Smooth muscle cell (in vitro differentiated cells): Measurements from ENCODE around the gene MEIS1. TPM values are rescaled to one million over a fixed set of nuclear protein-coding genes. Genes with fewer than 3 reads are reported as not detected.
"Not testable (repeated sequence)": the region's sequence is repeated elsewhere in the genome, so short reads cannot be mapped to it uniquely, and the experiment has no call there.

ENCODE experiments used
- DNase-seq: peaks from one replicate; lab custom pipeline; 2025; ENCODE audit not compliant: unreplicated experiment; lab: John Stamatoyannopoulos, UW
- H2AFZ ChIP-seq: fragments of 200-600 bp; sonication (generic); 2 replicates; pipeline ENCODE4 v1.6.0; 2016; ENCODE audit warnings: antibody characterized with exemption, low read depth, mild to moderate bottlenecking
- H3F3A ChIP-seq: fragments of 200-600 bp; sonication (generic); 2 replicates; pipeline ENCODE4 v1.6.0; 2017; ENCODE audit warnings: antibody characterized with exemption, low read depth
- H3K27ac ChIP-seq: fragments of 200-600 bp; sonication (generic); 2 replicates; pipeline ENCODE4 v1.5.1; 2016; ENCODE audit warnings: low read depth, mild to moderate bottlenecking
- H3K27me3 ChIP-seq: fragments of 200-600 bp; sonication (generic); 2 replicates; pipeline ENCODE4 v1.6.1; 2016; ENCODE audit warnings: low read depth, mild to moderate bottlenecking
- H3K36me3 ChIP-seq: fragments of 200-600 bp; sonication (generic); 2 replicates; pipeline ENCODE4 v1.5.1; 2016; ENCODE audit warnings: low read depth
- H3K4me1 ChIP-seq: fragments of 200-600 bp; sonication (generic); 2 replicates; pipeline ENCODE4 v1.5.1; 2016; ENCODE audit warnings: low read depth
- H3K4me2 ChIP-seq: fragments of 200-600 bp; sonication (generic); 2 replicates; pipeline ENCODE4 v1.6.0; 2016; ENCODE audit warnings: mild to moderate bottlenecking
- H3K4me3 ChIP-seq: fragments of 200-600 bp; sonication (generic); 2 replicates; pipeline ENCODE4 v1.5.1; 2016; ENCODE audit warnings: mild to moderate bottlenecking
- H3K79me2 ChIP-seq: fragments of 200-600 bp; sonication (generic); 2 replicates; pipeline ENCODE4 v1.6.0; 2016; ENCODE audit warnings: low read depth, mild to moderate bottlenecking
- H3K9ac ChIP-seq: fragments of 200-600 bp; sonication (generic); 2 replicates; pipeline ENCODE4 v1.6.0; 2016; ENCODE audit warnings: low read depth
- H3K9me3 ChIP-seq: fragments of 200-600 bp; sonication (generic); replicated peaks from 2 replicates; pipeline ENCODE4 v1.5.1; 2016; ENCODE audit warnings: low read depth
- H4K20me1 ChIP-seq: fragments of 200-600 bp; sonication (generic); 2 replicates; pipeline ENCODE4 v1.6.0; 2016; ENCODE audit warnings: low read depth
- CTCF ChIP-seq: fragments of 200-600 bp; sonication (generic); IDR thresholded peaks from 2 replicates; pipeline ENCODE4 v1.5.1; 2017; ENCODE audit warnings: borderline replicate concordance, mild to moderate bottlenecking, antibody characterized with exemption; ENCODE audit not compliant: insufficient read depth, poor library complexity, severe bottlenecking
- WGBS: methylation state at CpG from one replicate; pipeline ENCODE4 v1.1.7; 2016; ENCODE audit warnings: low lambda C conversion rate; 5-methylcytosine and 5-hydroxymethylcytosine counted together
- polyA plus RNA-seq: library from polyadenylated mRNA; unstranded; fragments of >200 nt; fragmentation: Nextera tagmentation; extraction: Ambion mirVana; gene quantifications from 2 replicates; pipeline ENCODE4 v1.2.1, GENCODE V29; 2016
- total RNA-seq: library from RNA; depleted of rRNA; stranded (reverse); fragments of >200 nt; gene quantifications from 2 replicates; pipeline ENCODE4 v1.2.3, GENCODE V29; 2014

Gene MEIS1
- total and polyA plus RNA-seq, 2 experiments from 2014 or later, result 15.6 to 15.8 TPM

- no peak for TF ChIP-seq CTCF
- Histone ChIP-seq H3K4me2 (peak overlapping the region; percentile 55), H3K4me3 (no peak overlapping the region), H3K27me3 (no peaks in the 10 kb centered on the region), H3K9ac (no peak overlapping the region), H3F3A (peaks cover 11% of the 10 kb centered on the region), H3K4me1 (peaks cover 10% of the 10 kb centered on the region), H3K27ac (peak overlapping the region; percentile 54), H3K36me3 (no peaks in the 10 kb centered on the region), H4K20me1 (peaks cover 5% of the 10 kb centered on the region), H3K9me3 (no peaks in the 10 kb centered on the region), H3K79me2 (peaks cover 30% of the 10 kb centered on the region), H2AFZ (no peak overlapping the region)
- 6% methylated on average over 2 of the region's 2 CpGs for WGBS
- DNase-seq, result no peak
These were observed 46.2 kb downstream of the MEIS1 start for GRCh38 chr2:66481100-66481549.

- Histone ChIP-seq H3K4me1 (peaks cover 25% of the 10 kb centered on the region), H3K79me2 (peaks cover 39% of the 10 kb centered on the region)
- H3K36me3 ChIP-seq, H3K4me3 ChIP-seq, H2AFZ ChIP-seq, H3K4me2 ChIP-seq, H3K27me3 ChIP-seq, H3K9me3 ChIP-seq, H3F3A ChIP-seq, H4K20me1 ChIP-seq, DNase-seq, H3K9ac ChIP-seq, H3K27ac ChIP-seq: not testable (repeated sequence)
- WGBS, result 93% methylated on average over 2 of the region's 2 CpGs
These were observed 50.3 kb downstream of the MEIS1 start for GRCh38 chr2:66485252-66485651.

GRCh38 chr2:66488946-66489345, 54.0 kb downstream of the MEIS1 start:
- Histone ChIP-seq H3K4me1 (peaks cover 27% of the 10 kb centered on the region), H3K9ac (no peak overlapping the region), H3K4me2 (no peak overlapping the region), H3K79me2 (peaks cover 30% of the 10 kb centered on the region), H3F3A (peaks cover 4% of the 10 kb centered on the region), H3K27ac (no peak overlapping the region), H3K27me3 (no peaks in the 10 kb centered on the region), H3K4me3 (no peak overlapping the region), H2AFZ (no peak overlapping the region), H4K20me1 (peaks cover 5% of the 10 kb centered on the region), H3K36me3 (no peaks in the 10 kb centered on the region), H3K9me3 (no peaks in the 10 kb centered on the region)
- WGBS, result 97% methylated on average over 1 of the region's 1 CpG
- no peak for TF ChIP-seq CTCF
- no peak for DNase-seq

- Histone ChIP-seq H3K4me2 (no peak overlapping the region), H4K20me1 (peaks cover 5% of the 10 kb centered on the region), H3K9ac (no peak overlapping the region), H3K4me1 (peaks cover 27% of the 10 kb centered on the region), H3F3A (peaks cover 4% of the 10 kb centered on the region), H3K79me2 (peaks cover 26% of the 10 kb centered on the region), H3K4me3 (no peak overlapping the region), H2AFZ (no peak overlapping the region), H3K36me3 (no peaks in the 10 kb centered on the region), H3K27ac (no peak overlapping the region), H3K9me3 (no peaks in the 10 kb centered on the region), H3K27me3 (no peaks in the 10 kb centered on the region)
- DNase-seq, result no peak
- 53% methylated on average over 1 of the region's 1 CpG for WGBS
- no peak for TF ChIP-seq CTCF
These were observed 54.5 kb downstream of the MEIS1 start for GRCh38 chr2:66489436-66489835.
